GM19035 (cell line): Measurements from ENCODE around the gene MGAM2.
A peak's percentile ranks its signal among the peaks of the same experiment; 100 is the strongest.

Experiments used
- ATAC-seq: cut with Tn5 transposase; IDR thresholded peaks from one replicate; pipeline ENCODE4 v1.9.1; 2021; ENCODE audit not compliant: unreplicated experiment

MGAM2 gene

DNA sequence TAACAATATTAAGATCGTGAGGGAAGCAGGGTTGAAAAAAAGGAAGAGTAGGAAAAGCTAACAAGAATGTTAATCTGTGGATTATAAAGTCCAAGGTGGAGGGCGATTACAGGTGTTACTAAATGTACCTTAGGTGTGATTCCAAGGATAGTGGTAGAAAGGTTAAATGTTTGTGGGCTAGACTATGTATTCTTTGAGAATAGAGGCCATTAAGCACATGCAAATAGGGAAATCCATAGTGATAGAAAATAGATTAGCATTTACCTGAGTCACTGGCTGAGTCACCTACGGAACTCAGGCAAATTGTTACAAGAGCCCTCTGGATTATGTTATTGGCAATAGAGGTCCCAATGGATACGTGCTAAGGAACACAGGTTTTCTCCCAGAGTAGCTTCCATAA, 9.0 kb downstream of the MGAM2 start:
- ATAC-seq = no peak

DNA sequence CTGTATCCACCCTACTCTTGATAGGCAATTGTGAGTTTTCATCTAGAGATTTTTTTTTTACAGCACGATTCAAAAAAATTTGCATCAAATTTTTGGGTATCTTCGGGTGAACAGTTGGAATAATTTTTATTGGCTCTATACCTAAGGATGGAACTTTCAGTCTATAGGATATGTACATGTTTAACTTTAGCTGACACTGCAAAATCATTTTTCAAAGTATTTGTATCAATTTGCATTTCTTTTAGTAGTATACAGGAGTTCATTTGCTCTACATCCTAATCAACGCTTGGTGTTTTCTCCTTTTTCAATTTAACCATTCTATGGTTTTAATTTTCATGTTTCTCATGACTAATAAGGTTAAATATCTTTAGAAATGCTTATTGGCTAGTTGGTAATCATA, 11.7 kb downstream of the MGAM2 start:
- no peak for ATAC-seq

DNA sequence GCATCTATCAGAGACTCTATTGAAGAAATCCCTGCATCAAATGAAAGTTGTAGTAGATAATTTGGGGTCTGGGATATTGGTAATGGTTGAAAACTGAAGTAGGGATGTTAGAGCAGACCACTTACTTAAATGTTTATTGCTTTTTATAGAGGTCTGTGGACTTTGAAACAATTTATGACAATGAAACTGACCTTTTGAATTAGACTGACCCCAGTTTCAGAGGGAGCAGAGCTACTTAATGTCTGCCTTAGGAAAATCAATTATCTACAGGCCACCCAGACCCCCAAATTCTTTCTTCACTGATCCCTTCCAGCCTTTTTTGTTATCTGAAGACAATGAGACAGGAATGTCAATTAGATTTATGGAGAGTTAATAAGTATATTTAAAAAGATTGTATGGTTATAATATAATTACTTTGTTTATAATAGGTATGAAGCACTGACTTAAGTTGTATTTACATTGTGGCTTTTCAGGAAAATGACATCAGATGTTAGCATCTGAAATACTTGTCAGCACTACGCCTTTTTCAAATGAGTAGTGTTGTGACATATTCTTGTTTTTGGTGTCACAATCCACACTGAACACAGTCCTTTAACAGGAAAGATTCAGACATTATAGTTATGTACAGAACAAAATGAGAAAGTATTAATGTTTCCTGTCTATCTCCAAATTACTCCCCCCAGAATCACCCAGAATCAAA, 13.9 kb downstream of the MGAM2 start:
- no peak for ATAC-seq

DNA sequence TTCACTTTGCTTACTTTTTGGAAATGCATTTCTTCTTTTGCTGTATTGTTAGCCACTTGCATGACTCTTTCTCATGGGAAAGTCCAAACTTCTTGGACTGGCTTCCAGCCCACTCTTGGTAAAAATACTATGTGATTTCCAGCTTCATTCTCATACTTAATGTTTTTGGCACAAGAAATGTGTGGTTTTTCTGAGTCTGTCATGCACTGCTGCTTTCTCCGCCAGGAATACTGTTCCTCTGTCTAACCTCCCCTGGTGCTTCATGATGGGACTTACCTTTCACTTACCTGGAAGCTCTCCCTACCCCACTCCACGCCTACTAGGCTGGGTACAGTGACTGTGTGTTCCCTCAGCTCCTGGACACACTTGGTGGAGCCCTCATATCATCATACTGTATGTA, 18.7 kb downstream of the MGAM2 start:
- ATAC-seq = no peak

DNA sequence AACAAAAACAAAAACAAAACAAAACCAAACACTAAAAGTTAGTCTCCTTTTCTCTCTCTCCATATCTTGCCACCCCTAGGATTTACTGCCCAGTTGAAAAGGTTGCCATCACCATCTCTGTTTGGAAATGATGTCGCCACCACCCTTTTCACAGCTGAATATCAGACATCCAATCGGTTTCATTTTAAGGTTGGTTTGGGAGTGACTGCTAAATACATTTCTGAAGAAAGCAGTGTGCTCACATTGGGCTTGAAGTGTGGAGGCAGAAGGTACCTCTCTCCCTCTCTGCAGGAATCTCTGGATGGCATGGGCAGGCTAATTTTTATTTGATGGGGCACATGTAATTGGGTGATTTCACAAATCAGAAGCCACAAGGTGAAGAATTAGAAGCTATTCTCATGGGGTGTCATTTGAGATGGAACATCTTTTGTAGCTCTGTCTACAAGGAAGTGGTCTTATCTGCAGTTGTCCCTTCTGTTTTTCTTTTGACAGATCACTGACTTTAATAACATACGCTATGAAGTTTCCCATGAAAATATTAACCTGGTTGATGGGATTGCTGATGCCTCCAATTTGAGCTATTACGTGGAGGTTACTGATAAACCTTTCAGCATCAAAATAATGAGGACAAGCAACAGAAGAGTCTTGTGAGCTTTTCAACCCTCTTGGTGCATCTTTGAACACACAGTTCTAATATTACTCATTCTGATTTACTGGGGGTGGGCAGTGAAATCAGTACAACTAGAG, 20.1 kb downstream of the MGAM2 start:
- ATAC-seq = no peak

DNA sequence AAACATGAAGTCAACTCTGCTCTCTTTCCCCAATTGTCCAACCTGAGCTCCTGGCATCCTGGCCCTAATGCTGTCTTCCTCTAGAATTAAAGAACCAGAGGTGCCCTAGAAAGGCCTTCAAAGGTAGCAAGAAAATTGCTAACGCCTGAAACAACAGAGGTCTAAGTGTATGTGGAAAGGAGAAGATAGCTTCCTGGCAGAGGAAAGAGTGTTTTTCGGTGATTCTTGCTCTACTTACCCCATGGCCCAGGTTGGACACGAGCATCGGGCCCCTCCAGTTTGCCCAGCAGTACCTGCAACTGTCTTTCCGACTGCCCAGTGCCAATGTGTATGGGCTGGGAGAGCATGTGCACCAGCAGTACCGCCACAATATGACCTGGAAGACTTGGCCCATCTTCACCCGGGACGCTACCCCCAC, 22.2 kb downstream of the MGAM2 start:
- ATAC-seq = no peak

DNA sequence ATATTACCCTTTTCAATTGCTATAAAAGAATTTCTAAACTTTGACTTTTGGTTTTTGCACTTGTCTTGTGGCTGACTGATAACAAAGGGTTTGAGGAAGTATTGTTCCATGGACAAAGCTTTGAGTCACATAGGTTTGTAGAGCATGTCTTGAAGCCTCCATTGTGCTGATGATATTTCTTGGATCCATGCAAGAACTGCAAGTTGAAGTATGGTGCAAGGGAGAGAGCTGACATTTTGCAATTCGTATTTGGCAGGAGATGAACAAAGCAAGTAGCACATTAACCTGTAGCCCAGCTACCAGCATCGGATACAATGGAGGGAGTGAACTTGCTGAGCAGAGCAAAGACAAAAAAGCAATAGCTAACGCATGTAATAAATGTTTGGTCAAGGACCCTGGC, 23.4 kb downstream of the MGAM2 start:
- no peak for ATAC-seq

DNA sequence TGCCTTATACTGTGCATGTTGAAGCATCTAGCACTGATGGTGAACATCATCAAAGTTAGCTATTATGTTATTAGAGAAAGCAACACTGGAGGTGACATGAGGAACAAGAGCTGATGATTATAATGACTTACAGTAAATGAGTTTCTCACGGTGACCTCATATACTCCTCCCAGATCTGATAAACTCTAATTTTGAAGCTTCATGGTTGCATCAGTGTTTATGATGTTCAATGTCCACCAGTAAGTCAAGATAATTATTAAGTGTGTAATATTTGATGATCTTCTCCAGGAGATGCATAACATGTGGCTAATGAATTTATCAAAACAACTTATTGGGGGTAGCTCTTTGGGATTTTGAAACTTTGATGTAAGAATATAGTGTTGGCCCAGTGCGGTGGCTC, 27.5 kb downstream of the MGAM2 start:
- ATAC-seq = no peak

DNA sequence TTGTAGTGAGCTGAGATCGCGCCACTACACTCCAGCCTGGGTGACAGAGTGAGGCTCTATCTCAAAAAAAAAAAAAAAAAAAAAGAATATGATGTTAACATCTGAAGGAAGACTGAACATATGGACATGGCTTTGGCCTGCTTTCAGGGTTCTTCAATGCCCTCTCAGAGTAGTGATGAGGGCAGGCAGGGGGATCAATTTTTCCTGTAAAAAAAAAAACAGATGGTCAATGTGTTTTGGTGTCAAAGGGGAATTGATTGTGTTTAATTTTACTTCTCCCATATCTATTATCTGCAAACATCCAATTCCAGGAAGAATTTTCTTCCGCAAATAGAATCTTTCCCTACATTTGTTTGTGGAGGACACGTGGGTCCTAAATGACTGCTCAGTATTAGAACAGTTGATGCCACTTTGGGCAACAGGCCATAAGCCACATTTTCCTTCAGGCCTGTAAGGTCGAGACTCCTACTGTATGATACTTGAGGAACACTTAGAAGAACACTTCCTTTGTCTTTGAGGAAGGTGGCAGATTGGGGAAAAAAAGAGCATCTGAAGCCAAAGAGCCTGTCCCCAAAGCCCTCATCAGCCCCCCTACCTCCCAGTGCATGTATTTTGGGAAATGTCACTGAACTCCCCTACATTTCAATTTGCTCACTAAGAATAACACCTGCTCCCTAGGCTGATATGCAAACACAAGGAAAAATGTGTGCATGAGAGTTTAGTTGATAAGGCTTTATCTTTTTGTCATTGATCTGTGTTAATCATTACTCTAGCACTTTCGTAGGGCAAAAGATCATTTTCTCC, 28.3 kb downstream of the MGAM2 start:
- ATAC-seq = no peak

DNA sequence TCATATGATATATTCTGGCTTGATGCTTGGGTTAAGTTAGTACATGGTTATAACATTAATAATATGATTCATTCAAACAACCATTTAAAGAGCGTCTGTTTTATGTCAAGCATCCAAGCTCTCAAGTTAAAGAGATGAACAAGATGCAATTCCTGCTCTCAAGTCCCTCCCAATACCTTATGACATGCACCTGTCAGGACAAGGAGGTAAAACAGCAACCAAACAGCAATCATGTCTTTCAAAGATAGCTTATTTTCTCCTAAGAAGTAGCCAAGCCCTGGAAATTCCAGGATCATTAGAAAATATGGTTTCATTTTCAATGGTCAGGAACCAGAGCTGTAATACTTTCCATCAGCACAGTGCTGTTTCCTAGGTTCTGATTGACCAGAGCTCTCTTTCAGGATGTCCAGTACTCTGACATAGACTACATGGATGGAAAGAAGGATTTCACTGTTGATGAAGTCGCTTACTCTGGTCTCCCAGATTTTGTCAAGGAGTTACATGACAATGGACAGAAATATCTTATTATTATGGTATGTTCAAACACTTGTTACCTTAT, 29.0 kb downstream of the MGAM2 start:
- no peak for ATAC-seq

DNA sequence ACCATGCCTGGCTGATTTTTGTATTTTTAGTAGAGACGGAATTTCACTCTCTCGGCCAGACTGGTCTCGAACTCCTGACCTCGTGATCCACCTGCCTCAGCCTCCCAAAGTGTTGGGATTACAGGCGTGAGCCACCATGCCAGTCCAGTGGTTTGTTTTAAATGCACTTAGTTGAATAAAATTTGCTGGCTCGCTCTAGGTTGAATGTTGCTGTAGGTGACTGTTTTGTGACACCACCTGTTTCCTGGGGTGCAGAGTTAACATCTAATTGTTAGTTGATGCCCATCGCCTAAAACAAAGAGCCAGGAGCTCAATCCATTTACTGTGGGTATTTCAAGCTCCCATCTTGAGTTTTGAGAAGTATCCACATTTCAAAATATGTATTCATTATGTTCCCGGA, 31.2 kb downstream of the MGAM2 start:
- ATAC-seq = no peak

DNA sequence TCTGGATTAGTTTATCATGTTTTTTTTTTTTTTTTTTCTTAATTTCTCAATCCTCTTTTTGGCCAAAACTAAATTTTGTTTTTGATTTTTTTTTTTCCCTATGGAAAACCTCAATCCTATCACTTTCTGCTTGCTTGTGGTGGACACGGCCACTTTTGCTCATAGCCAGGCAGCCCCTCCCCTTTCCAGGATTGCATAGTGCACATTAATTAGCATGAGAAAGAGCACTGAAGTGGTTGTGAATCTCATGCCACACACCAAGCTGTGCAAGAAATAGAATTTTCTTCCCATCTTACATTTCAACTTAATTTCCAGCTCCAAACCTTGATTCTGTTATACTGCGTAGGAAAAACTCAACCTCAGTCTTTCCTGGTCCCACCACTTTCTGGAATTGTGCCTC, 34.6 kb downstream of the MGAM2 start:
- no peak for ATAC-seq

DNA sequence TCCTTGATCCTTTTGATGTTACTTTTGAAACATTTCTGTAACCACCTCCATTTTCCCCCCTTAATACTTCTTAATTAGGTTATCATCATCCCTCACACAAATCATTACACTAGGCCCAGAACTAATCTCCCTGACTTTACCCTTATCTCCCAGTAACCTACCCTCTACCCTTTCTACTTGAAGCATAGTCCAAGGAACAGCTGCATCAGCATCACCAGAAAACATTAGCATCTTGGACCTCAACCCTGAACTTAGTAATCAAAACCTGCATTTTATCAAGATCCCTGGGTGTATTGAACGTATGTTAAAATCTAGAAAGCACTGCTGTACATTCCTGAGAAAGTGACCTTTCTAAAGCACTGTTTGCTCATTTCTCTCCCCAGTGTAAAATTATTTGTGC, 38.8 kb downstream of the MGAM2 start:
- ATAC-seq = no peak

DNA sequence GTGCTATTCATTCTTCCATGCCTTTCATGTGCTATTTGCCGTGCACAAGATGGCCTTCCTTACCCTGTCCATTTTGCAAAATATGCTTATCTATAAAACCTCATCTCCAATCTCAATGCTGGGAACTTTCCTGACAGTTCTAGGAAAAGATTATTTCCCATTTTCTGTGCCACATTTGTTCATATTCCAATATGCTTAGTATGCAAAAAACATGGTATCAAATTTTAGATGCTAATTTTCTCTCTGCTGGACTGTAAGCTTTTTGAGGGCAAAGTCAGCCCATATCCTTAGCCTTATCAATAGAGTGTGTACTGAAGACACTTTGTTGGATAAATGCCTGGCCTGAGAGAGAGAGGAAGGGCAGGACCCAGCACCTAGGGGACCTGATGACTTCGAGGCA, 39.4 kb downstream of the MGAM2 start:
- no peak for ATAC-seq

DNA sequence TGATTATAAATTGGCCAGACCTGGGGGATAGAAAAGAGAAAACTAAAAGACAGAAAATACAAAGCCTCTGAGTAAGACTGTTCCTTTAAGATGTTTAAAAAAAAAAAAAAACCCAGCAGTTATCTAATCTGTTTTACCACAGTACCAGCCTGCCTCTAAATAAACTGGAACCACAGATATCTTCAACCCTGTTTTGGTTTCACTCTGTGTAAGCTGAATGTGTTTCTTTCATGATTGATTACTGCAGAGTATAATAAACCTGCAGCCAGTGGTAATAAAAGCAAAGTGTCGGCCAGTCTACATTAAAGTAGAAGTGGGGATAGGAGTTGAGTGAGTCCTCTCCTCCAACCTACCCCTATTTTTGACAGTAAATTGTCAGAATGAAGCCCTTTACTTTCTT, 40.6 kb downstream of the MGAM2 start:
- peak; percentile 69 for ATAC-seq

DNA sequence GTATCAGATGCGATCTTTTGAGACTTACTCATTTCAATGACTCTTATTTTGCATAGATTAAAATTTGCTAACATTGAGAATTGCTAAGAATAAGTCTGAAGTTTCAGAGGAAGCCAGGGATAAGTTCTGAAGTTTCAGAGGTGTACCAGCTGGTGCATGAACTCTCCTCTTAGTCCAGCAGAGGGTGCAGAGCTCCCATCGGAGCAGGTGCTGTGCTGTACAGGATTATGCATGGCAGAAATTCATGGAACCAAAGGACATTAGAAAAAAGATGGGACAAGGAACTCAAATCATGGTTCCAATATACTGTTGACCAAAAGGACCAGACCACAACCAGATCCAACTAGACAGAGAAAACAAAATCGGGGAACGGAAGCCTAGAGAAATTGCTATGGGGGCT, 41.9 kb downstream of the MGAM2 start:
- no peak for ATAC-seq

DNA sequence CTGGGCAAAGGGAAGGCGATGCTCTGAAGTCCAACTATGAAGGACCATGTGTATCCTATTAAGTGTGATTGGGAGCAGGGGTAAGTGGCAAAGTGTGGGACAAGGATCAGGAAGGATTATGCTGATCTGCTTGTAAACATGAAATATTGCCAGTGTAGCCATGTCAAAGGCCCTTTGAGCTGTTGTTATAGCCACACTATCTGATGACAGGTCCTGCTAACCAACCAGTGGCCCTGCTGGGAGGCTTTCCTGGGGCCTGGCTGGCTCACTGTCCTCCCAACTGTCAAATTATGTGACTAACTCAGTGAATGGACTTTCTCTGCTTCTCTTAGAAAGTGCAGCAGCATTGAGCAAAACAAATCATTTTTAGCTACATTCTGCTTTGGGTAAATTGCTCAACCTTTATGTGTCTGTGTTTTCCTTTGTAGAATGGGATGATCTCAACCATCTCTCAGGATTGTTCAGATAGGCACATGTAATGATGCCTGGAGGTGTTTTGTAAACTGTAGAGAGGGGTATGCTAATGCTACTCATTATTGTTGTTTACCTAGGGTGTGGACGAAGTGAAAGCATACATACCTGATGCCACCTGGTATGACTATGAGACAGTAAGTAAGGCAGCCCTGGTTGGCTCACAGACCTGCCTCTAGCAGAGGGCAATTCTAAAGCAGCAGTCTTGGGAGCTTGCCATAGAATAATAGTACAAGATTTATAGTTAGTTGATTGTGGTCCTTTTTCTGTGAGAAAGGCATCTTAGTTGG, 47.4 kb downstream of the MGAM2 start:
- no peak for ATAC-seq

DNA sequence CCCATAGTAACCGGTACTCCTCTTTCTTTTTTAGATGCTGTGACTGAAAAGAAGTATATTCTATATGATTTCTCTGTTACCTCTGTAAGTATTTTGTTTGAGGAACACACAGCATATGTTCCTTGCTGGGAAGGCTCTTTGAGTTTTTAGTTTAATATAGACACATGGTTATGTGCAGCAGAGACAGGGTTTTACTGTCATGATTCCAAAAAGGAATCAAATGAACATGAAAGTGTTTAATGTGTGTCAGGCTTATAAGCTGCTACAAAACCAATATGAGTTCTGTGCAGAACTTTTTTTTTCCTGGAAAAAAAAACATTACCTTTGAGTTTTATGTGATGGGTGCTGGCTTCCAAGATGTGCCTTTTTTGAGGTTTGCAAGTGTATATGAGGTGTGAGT, 50.4 kb downstream of the MGAM2 start:
- ATAC-seq = no peak

DNA sequence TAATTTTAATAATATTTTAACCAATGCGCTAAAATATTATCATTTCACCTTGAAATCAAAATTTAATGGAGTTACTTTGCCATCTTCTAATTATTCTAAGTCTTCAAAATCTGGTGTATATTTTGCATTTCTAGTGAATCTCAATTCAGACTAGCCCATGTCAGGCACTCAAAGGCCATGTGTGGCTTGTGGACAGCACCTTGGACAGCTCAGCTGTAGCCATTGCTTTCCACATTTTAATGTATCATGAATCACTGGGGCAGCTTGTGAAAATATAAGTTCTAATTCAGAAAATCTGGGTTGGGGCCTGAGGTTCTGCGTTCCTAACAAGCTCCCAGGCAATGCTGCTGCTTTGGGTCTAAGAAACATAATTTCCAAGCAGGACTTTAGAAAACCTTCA, 57.2 kb downstream of the MGAM2 start:
- no peak for ATAC-seq

DNA sequence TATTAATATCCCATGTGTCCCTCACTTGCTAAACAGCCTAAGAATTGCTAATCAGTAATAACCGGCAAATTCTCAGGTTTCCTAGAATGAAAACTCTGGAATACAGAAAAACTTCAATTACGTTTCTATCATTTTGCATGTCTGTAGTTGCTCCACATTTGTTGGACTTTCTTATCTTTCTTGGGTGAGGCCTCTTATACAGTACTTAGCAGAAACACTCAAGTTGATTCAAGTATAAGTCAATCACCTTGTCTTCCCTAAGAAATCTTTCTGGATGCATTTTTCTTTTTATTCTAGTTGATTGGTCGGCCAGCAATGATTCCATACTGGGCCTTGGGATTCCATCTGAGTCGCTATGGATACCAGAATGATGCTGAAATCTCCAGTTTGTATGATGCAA, 61.4 kb downstream of the MGAM2 start:
- ATAC-seq = no peak

DNA sequence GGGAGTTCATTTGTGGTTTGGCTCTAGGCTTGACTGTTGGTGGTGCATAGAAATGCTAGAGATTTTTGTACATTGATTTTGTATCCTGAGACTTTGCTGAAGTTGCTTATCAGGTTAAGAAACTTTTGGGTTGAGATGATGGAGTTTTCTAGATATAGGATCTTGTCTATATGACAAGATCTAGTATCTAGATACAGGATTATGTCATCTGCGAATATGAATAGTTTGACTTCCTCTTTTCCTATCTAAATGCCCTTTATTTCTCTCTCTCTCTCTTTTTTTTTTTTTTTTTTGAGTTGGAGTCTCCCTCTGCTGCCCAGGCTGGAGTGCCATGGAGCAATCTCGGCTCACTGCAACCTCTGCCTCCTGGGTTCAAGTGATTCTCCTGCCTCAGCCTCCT, 62.9 kb downstream of the MGAM2 start:
- no peak for ATAC-seq
